ENCODE results near the gene HORMAD2. TPM values are rescaled to one million over a fixed set of nuclear protein-coding genes. Genes with fewer than 3 reads are reported as not detected.

The HORMAD2 gene
- total RNA-seq, 5 donors from 2014 or later (not counting 1 experiment from before 2014, with no cell fraction given), result not detected

DNA sequence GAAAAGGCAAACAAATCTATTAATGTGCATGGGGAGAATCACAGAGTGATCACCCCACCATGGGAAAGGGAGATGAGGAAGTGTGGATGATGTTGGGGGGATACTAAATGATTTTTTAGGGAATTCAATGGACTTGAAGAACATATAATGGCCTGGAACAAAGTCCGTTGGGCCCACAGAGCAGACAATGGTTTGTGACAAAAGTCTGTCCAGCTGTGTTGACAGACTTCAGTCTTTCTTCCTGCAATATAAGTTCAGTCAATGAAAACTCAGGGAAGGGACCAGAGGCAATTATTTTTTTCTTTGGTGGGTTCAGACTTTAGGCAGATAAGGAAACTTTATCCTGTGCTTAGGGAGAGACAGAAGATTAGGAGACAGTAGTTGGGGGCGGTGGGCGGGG lies 18.0 kb upstream of the HORMAD2 start:
- no peak for DNase-seq
- ATAC-seq (replicated peaks in 1 of 4), result no peak
- no peaks in the 10 kb centered on the region for H3K9me3 ChIP-seq
- no peaks in the 10 kb centered on the region for H3K4me1 ChIP-seq (ENCODE audit: control insufficient read depth in 1 of 2, extremely low read depth in 1 of 2, insufficient read depth in 2 of 2, low read length in 2 of 2)
- H3K27ac ChIP-seq (ENCODE audit: low read length), result no peak overlapping the region
- ChIA-PET POLR2A (no interaction called here), CTCF (no interaction called here)
- H3K27me3 Mint-ChIP-seq, result peaks cover 14 to 16% of the 10 kb centered on the region in 2 donors
- peaks cover 5 to 36% (median 19%) of the 10 kb centered on the region in 3 donors for H3K9me3 Mint-ChIP-seq
- WGBS (ENCODE audit: insufficient coverage), result 89% methylated on average over 2 of the region's 3 CpGs
- peaks cover 13% of the 10 kb centered on the region for H3K36me3 Mint-ChIP-seq
- H3K27me3 ChIP-seq (replicated peaks in 1 of 2; ENCODE audit: control insufficient read depth in 2 of 2, extremely low read depth in 1 of 2, insufficient read depth in 2 of 2, low read length in 1 of 2), result peaks cover 0 to 14% of the 10 kb centered on the region in 2 experiments
- no peaks in the 10 kb centered on the region for H3K4me1 Mint-ChIP-seq
- H3K27ac Mint-ChIP-seq, result no peak overlapping the region
- H3K36me3 ChIP-seq (ENCODE audit: control insufficient read depth in 2 of 2, extremely low read depth in 1 of 2, insufficient read depth in 1 of 2, low read length in 1 of 2), result no peaks in the 10 kb centered on the region
- H3K4me3 Mint-ChIP-seq, result no peak overlapping the region
- H3K4me3 ChIP-seq (ENCODE audit: control insufficient read depth in 1 of 2, extremely low read depth in 1 of 2, low read length in 1 of 2), result no peak overlapping the region

DNA sequence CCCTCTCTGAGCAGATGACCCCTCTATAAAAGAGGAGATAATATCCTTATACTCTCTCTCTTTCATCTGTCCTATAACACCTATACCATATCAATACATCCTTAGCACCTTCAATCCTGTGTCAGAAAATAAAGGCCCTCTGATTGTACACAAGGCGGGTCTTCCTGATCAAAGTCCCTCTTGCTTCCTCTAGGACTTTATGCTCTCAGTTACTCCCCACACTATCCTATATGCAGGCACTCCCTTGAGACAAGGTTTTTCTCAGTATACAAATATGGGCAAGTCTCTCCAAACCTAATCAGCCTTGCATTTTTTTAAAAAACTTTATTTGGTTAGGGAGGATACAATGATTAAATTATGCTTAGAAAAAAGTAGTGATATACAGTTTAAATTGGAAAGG lies 17.3 kb upstream of the HORMAD2 start:
- no peak for ATAC-seq (replicated peaks in 1 of 4)
- no peak overlapping the region for H3K4me3 Mint-ChIP-seq
- peaks cover 5 to 33% (median 16%) of the 10 kb centered on the region in 3 donors for H3K9me3 Mint-ChIP-seq
- H3K27ac ChIP-seq (ENCODE audit: low read length), result no peak overlapping the region
- WGBS (ENCODE audit: insufficient coverage), result no CpG with 5 or more reads among the region's 1 CpG
- ChIA-PET POLR2A (interaction anchor here in 1 of 2 donors (0.7 kb wide), 1 partner anchor 448 kb away, joined by 3 read pairs; no protein-coding TSS in a partner anchor), CTCF (no interaction called here)
- no peaks in the 10 kb centered on the region for H3K36me3 ChIP-seq (ENCODE audit: control insufficient read depth in 2 of 2, extremely low read depth in 1 of 2, insufficient read depth in 1 of 2, low read length in 1 of 2)
- no peak overlapping the region for H3K4me3 ChIP-seq (ENCODE audit: control insufficient read depth in 1 of 2, extremely low read depth in 1 of 2, low read length in 1 of 2)
- no peaks in the 10 kb centered on the region for H3K4me1 ChIP-seq (ENCODE audit: control insufficient read depth in 1 of 2, extremely low read depth in 1 of 2, insufficient read depth in 2 of 2, low read length in 2 of 2)
- no peak overlapping the region for H3K27ac Mint-ChIP-seq
- H3K36me3 Mint-ChIP-seq, result peaks cover 13% of the 10 kb centered on the region
- peaks cover 14 to 16% of the 10 kb centered on the region in 2 donors for H3K27me3 Mint-ChIP-seq
- no peaks in the 10 kb centered on the region for H3K9me3 ChIP-seq
- DNase-seq, result no peak
- H3K4me1 Mint-ChIP-seq, result no peaks in the 10 kb centered on the region
- peaks cover 0 to 11% of the 10 kb centered on the region in 2 experiments for H3K27me3 ChIP-seq (replicated peaks in 1 of 2; ENCODE audit: control insufficient read depth in 2 of 2, extremely low read depth in 1 of 2, insufficient read depth in 2 of 2, low read length in 1 of 2)

DNA sequence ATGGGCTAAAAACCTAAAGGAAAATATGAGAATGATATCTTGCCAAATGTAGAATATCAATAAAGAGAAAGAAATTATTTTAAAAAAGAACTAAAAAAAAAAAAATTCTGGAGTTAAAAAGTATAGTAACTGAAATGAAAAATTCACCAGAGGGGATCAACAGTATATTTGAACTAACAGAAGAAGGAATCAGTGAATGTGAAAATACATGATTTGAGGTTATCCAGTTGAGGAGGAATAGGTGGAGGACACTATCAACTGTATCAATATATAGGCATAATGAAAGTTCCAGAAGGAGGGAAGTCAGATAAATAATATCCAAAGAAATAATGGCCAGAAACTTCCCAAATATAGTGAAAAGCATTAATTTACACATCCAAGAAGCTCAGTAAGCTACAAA lies 16.1 kb upstream of the HORMAD2 start:
- no peak for DNase-seq
- Mint-ChIP-seq H3K4me3 (no peak overlapping the region), H3K27ac (no peak overlapping the region), H3K9me3 (peaks cover 5 to 26% (median 16%) of the 10 kb centered on the region in 3 donors), H3K4me1 (no peaks in the 10 kb centered on the region), H3K27me3 (peaks cover 13 to 16% of the 10 kb centered on the region in 2 donors), H3K36me3 (peaks cover 13% of the 10 kb centered on the region)
- H3K27ac ChIP-seq (ENCODE audit: low read length), result no peak overlapping the region
- ChIA-PET CTCF (interaction anchor here in 1 of 2 donors (0.9 kb wide), 1 partner anchor 86 kb away, joined by 3 read pairs; no protein-coding TSS in a partner anchor), POLR2A (no interaction called here)
- H3K36me3 ChIP-seq (ENCODE audit: control insufficient read depth in 2 of 2, extremely low read depth in 1 of 2, insufficient read depth in 1 of 2, low read length in 1 of 2), result no peaks in the 10 kb centered on the region
- no peaks in the 10 kb centered on the region for H3K9me3 ChIP-seq
- no peaks in the 10 kb centered on the region for H3K4me1 ChIP-seq (ENCODE audit: control insufficient read depth in 1 of 2, extremely low read depth in 1 of 2, insufficient read depth in 2 of 2, low read length in 2 of 2)
- ATAC-seq (replicated peaks in 1 of 4), result no peak
- peaks cover 0 to 11% of the 10 kb centered on the region in 2 experiments for H3K27me3 ChIP-seq (replicated peaks in 1 of 2; ENCODE audit: control insufficient read depth in 2 of 2, extremely low read depth in 1 of 2, insufficient read depth in 2 of 2, low read length in 1 of 2)
- H3K4me3 ChIP-seq (ENCODE audit: control insufficient read depth in 1 of 2, extremely low read depth in 1 of 2, low read length in 1 of 2), result no peak overlapping the region

DNA sequence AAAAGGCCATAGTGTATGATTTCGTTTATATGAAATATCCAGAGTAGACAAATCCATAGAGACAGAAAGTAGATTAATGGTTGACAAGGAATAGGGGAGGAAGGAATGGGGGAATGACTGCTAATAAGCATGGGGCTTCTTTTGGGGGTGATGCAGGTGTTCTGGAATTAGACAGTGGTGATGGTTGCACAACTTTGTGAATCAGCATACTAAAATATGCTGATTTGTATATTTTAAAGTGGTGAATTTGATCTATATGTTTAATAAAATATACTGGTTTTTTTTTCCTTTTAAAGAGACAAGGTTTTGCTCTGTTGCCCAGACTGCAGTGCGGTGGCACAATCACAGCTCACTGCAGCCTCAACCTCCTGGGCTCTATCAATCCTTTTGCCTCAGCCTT lies 6.5 kb upstream of the HORMAD2 start:
- peaks cover 0 to 10% of the 10 kb centered on the region in 2 experiments for H3K4me1 ChIP-seq (ENCODE audit: control insufficient read depth in 1 of 2, extremely low read depth in 1 of 2, insufficient read depth in 2 of 2, low read length in 2 of 2)
- POLR2A ChIA-PET, result interaction anchor here in 1 of 2 donors (0.6 kb wide), 1 partner anchor 9 kb away, joined by 3 read pairs; no protein-coding TSS in a partner anchor
- H3K4me3 ChIP-seq (ENCODE audit: control insufficient read depth in 1 of 2, extremely low read depth in 1 of 2, low read length in 1 of 2), result no peak overlapping the region
- H3K27me3 ChIP-seq (replicated peaks in 1 of 2; ENCODE audit: control insufficient read depth in 2 of 2, extremely low read depth in 1 of 2, insufficient read depth in 2 of 2, low read length in 1 of 2), result no peaks in the 10 kb centered on the region
- CTCF ChIA-PET, result interaction anchor here in 1 of 2 donors (0.6 kb wide), 1 partner anchor 17 kb away, joined by 3 read pairs; no protein-coding TSS in a partner anchor
- H3K4me1 Mint-ChIP-seq, result peaks cover 5 to 11% (median 11%) of the 10 kb centered on the region in 3 donors
- DNase-seq, result no peak
- H3K9me3 Mint-ChIP-seq, result no peaks in the 10 kb centered on the region
- peaks cover 4% of the 10 kb centered on the region for H3K9me3 ChIP-seq
- peaks cover 1 to 12% of the 10 kb centered on the region in 2 donors for H3K27me3 Mint-ChIP-seq
- WGBS (ENCODE audit: insufficient coverage), result no CpG with 5 or more reads among the region's 2 CpGs
- H3K36me3 Mint-ChIP-seq, result no peaks in the 10 kb centered on the region
- H3K36me3 ChIP-seq (ENCODE audit: control insufficient read depth in 2 of 2, extremely low read depth in 1 of 2, insufficient read depth in 1 of 2, low read length in 1 of 2), result no peaks in the 10 kb centered on the region
- H3K27ac ChIP-seq (ENCODE audit: low read length), result no peak overlapping the region
- H3K27ac Mint-ChIP-seq, result no peak overlapping the region
- ATAC-seq (replicated peaks in 1 of 4), result no peak
- no peak overlapping the region for H3K4me3 Mint-ChIP-seq

DNA sequence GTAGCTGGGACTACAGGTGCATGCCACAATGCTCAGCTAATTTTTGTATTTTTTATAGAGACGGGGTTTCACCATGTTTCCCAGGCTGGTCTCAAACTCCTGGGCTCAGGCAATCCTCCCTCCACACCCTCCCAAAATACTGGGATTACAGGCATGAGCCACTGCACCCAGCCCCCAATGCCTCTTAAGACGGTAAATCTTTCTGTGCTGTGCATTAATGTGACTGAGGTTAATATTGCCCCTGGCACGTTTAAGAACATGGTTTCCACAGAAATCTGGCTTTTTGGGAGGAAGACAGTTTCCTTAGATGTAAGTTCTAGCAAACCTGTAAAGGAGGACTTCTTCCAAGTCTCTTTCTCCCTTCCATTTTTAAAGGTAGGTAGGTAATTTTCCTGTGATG lies 6.1 kb upstream of the HORMAD2 start:
- Histone ChIP-seq H3K4me1 (ENCODE audit: control insufficient read depth in 1 of 2, extremely low read depth in 1 of 2, insufficient read depth in 2 of 2, low read length in 2 of 2) (peaks cover 0 to 14% of the 10 kb centered on the region in 2 experiments), H3K36me3 (ENCODE audit: control insufficient read depth in 2 of 2, extremely low read depth in 1 of 2, insufficient read depth in 1 of 2, low read length in 1 of 2) (no peaks in the 10 kb centered on the region), H3K9me3 (peaks cover 4% of the 10 kb centered on the region), H3K4me3 (ENCODE audit: control insufficient read depth in 1 of 2, extremely low read depth in 1 of 2, low read length in 1 of 2) (no peak overlapping the region), H3K27ac (ENCODE audit: low read length) (no peak overlapping the region), H3K27me3 (replicated peaks in 1 of 2; ENCODE audit: control insufficient read depth in 2 of 2, extremely low read depth in 1 of 2, insufficient read depth in 2 of 2, low read length in 1 of 2) (no peaks in the 10 kb centered on the region)
- WGBS (ENCODE audit: insufficient coverage), result 100% methylated on average over 1 of the region's 3 CpGs
- no peaks in the 10 kb centered on the region for H3K9me3 Mint-ChIP-seq
- H3K27ac Mint-ChIP-seq, result no peak overlapping the region
- peaks cover 10 to 15% (median 15%) of the 10 kb centered on the region in 3 donors for H3K4me1 Mint-ChIP-seq
- ATAC-seq (replicated peaks in 1 of 4) (no peak), DNase-seq (no peak)
- H3K27me3 Mint-ChIP-seq, result peaks cover 1 to 12% of the 10 kb centered on the region in 2 donors
- no peak overlapping the region for H3K4me3 Mint-ChIP-seq
- ChIA-PET POLR2A (interaction anchor here in 1 of 2 donors (0.6 kb wide), 1 partner anchor 9 kb away, joined by 3 read pairs; no protein-coding TSS in a partner anchor), CTCF (interaction anchor here in 1 of 2 donors (0.6 kb wide), 1 partner anchor 17 kb away, joined by 3 read pairs; no protein-coding TSS in a partner anchor)
- no peaks in the 10 kb centered on the region for H3K36me3 Mint-ChIP-seq

DNA sequence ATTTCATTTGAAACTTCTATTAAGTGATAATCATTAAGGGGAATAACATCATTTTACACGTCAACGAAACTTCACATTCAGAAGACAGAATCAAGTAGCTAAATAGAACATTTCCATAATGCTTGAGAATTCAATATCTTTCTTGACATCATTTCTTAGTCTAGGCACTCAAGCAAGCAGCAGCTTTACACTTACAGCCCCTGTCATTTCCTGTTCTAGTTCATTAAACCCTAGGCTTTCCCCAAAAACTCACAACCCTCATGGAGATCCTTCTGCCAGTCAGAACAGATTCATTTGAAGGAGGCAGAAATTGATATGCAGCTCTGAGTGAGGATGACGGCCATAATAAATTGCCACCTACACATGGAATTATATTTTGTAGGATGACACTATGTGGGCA lies 5.3 kb upstream of the HORMAD2 start:
- ATAC-seq (replicated peaks in 1 of 4) (no peak), DNase-seq (no peak)
- WGBS (ENCODE audit: insufficient coverage), result no CpG with 5 or more reads among the region's 3 CpGs
- Histone ChIP-seq H3K27me3 (replicated peaks in 1 of 2; ENCODE audit: control insufficient read depth in 2 of 2, extremely low read depth in 1 of 2, insufficient read depth in 2 of 2, low read length in 1 of 2) (no peaks in the 10 kb centered on the region), H3K9me3 (peaks cover 4% of the 10 kb centered on the region), H3K27ac (ENCODE audit: low read length) (no peak overlapping the region), H3K36me3 (ENCODE audit: control insufficient read depth in 2 of 2, extremely low read depth in 1 of 2, insufficient read depth in 1 of 2, low read length in 1 of 2) (no peaks in the 10 kb centered on the region), H3K4me1 (ENCODE audit: control insufficient read depth in 1 of 2, extremely low read depth in 1 of 2, insufficient read depth in 2 of 2, low read length in 2 of 2) (peaks cover 0 to 20% of the 10 kb centered on the region in 2 experiments), H3K4me3 (ENCODE audit: control insufficient read depth in 1 of 2, extremely low read depth in 1 of 2, low read length in 1 of 2) (no peak overlapping the region)
- ChIA-PET POLR2A (no interaction called here), CTCF (no interaction called here)
- H3K36me3 Mint-ChIP-seq, result no peaks in the 10 kb centered on the region
- no peak overlapping the region for H3K27ac Mint-ChIP-seq
- peaks cover 1 to 12% of the 10 kb centered on the region in 2 donors for H3K27me3 Mint-ChIP-seq
- no peaks in the 10 kb centered on the region for H3K9me3 Mint-ChIP-seq
- H3K4me1 Mint-ChIP-seq, result peaks cover 10 to 15% (median 15%) of the 10 kb centered on the region in 3 donors
- H3K4me3 Mint-ChIP-seq, result no peak overlapping the region

Measured in T-cell (primary cell).